HG02678 (cell line): Measurements from ENCODE around the gene SLC22A1.
"Not testable (repeated sequence)": the region's sequence is repeated elsewhere in the genome, so short reads cannot be mapped to it uniquely, and the experiment has no call there.

Experiments used
- ATAC-seq: cut with Tn5 transposase; IDR thresholded peaks from one replicate; pipeline ENCODE4 v1.9.1; 2021; ENCODE audit warnings: mild to moderate bottlenecking, moderate library complexity; ENCODE audit not compliant: unreplicated experiment

Gene SLC22A1

DNA sequence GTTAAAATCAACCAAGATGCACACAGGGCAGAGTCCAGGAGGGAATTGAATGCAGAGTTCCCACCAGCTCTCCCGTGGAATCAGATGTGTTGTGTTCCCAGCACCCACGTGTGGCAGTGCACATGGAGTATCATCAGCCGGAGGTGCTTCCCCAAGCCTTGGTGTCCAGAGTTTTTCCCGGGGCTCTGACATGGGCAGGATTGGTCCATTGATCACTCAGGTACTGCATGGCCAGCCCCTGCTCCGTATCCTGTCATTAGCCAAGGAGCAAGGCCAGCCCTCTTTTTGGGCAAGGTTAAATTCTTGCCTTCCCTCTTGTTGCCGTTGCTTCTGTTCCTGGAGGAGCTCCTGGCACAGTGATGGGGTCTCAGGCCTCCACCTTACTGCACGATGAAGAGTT is 28.6 kb upstream of the SLC22A1 start:
- no peak for ATAC-seq

GRCh38 chr6:160093946-160094345 is 27.7 kb upstream of the SLC22A1 start:
- ATAC-seq, result no peak

- ATAC-seq, result no peak
Measured at GRCh38 chr6:160095146-160095845, 26.3 kb upstream of the SLC22A1 start.

DNA sequence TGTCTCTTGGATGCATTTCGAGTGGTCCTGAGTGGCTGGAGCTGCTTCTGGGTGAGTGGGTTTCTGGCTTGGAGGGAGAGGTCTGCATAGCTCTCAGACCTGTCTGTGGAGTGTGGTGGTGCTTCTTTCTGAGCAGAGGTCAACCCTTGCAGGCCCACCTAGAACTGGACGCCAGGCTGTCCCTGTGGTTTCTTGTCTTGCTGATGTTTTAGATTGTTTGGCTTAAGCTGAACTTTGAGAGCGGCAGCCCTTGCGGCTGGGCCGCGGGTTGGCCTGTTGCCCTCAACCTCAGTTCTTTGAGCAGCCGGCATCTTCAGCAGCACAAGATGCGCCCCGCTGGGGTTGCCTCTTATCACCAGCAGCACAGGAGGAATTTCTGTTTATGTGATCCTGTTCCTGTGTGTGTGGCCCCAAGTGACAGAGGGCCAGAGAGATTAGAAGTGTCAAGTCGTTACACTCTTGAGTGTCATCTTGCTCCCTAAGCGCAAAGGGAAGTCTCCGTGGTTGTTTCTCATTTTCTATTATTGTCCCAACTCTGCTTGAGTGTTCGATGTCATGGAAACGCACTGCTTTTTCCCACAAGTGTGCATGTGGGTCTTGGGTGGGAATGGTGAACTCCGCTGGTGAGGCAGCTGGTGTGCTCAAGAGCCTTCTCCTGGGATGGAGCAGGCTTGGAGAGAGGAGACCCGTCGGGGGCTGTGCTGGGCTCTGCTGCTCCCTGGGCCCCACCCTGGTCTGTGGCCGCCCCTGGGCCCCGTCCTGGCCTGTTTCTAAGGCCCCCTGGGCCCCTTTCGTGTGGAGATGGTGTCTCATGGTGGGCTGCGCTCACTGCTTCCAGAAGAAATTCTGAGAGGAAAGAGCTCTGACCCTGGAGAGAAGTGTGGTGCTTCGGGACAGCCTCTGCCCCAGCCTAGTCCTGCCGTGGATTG is 20.1 kb upstream of the SLC22A1 start:
- ATAC-seq, result no peak

GRCh38 chr6:160102399-160102798 is 19.2 kb upstream of the SLC22A1 start:
- ATAC-seq, result no peak

DNA sequence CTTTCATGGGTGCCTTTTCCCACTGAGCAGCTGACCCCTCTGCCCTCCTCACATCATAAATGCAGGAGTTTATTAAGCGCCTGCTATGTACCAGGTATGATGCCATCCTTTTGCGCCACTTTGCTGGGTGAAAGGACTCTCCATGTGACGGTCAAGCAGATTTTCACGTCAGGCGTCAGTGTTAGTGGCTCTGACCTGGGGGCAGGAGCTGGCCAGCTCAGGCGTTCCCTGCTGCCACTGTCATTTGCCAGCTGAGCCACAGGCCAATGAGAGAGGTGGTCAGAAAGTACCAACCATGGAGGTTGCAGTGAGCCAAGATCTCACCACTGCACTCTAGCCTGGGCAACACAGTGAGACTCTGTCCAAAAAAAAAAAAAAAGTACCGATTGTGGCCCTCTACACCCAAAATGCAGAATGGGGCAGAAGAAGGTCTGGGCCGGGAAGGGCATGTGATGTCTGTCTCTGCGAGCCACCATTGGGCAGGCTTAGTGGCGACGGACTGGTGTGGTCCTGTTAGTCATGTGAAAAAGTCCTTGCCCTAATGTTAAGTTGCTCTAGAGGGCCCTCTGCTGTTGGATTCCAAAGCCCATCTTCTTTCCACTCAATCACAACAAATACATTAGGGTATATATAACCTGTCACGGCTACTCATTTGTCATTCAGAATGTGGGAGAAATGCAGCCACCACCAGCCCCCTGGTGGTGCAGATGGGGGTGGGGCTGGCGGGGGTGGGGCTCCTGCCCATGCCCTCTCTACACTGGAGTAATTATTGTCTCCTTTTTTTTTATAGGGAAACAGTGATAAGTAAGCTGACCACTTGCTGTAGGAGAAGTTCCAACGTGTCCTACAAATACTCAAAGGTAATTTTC is 18.4 kb upstream of the SLC22A1 start:
- ATAC-seq, result no peak

- ATAC-seq, result no peak
Measured at GRCh38 chr6:160103825-160104100, 17.9 kb upstream of the SLC22A1 start.

DNA sequence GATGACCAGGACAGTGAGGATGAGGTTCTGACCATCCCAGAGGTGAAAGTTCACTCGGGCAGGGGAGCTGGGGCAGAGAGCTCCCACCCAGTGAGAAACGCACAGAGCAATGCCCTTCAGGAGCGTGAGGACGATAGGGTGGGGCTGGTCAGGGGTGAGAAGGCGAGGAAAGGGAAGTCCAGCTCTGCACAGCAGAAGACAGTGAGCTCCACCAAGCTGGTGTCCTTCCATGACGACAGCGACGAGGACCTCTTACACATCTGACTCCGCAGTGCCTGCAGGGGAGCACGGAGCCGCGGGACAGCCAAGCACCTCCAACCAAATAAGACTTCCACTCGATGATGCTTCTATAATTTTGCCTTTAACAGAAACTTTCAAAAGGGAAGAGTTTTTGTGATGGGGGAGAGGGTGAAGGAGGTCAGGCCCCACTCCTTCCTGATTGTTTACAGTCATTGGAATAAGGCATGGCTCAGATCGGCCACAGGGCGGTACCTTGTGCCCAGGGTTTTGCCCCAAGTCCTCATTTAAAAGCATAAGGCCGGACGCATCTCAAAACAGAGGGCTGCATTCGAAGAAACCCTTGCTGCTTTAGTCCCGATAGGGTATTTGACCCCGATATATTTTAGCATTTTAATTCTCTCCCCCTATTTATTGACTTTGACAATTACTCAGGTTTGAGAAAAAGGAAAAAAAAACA is 16.6 kb upstream of the SLC22A1 start:
- no peak for ATAC-seq

DNA sequence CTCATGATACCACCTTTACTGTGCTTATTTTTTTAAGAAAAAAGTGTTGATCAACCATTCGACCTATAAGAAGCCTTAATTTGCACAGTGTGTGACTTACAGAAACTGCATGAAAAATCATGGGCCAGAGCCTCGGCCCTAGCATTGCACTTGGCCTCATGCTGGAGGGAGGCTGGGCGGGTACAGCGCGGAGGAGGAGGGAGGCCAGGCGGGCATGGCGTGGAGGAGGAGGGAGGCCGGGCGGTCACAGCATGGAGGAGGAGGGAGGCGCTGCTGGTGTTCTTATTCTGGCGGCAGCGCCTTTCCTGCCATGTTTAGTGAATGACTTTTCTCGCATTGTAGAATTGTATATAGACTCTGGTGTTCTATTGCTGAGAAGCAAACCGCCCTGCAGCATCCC is 15.6 kb upstream of the SLC22A1 start:
- ATAC-seq, result no peak

GRCh38 chr6:160106701-160107100 is 14.9 kb upstream of the SLC22A1 start:
- no peak for ATAC-seq

GRCh38 chr6:160108077-160108476 is 13.5 kb upstream of the SLC22A1 start:
- ATAC-seq, result no peak

DNA sequence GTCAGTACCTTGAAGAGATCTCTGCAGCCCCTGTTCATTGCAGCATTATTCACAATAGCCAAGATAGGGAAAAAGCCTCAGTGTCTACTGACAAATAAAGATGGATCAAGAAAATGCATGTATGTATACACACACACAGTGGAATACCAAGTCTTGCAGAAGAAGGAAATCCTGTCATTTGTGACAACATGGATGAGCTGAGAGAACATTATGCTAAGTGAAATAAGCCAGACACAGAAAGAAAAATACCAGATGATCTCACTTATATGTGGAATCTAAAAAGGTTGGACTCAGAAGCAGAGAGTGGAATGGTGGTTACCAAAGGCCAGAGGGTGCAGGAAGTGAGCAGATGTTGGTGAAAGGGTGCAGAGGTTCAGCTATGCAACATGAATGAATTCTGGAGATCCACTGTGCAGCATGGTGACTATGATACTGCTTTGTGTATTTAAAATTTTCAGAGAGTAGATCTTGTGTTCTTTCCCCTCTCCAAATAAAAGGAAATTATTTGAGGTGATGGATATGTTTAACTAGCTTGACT is 11.0 kb upstream of the SLC22A1 start:
- ATAC-seq, result no peak

DNA sequence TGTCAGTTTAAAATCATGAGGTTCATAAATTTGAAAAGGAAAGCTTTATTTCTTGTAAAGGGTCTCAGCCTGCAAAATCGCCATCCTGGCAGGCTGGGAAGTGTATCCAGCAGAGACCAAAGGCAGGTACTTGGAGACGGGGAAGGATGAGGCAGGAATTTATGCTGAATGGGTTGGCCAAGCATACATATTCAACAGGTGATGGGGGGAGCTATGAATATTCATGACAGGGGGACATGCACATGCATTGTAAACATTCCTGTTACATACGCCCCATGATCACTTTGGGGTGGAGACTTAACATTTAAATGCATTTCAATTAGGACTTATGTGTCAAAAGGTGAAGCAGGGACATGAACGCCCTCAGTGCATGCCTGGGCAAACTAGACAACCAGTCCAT is 9.8 kb upstream of the SLC22A1 start:
- no peak for ATAC-seq

GRCh38 chr6:160112628-160113299 is 8.9 kb upstream of the SLC22A1 start:
- no peak for ATAC-seq

DNA sequence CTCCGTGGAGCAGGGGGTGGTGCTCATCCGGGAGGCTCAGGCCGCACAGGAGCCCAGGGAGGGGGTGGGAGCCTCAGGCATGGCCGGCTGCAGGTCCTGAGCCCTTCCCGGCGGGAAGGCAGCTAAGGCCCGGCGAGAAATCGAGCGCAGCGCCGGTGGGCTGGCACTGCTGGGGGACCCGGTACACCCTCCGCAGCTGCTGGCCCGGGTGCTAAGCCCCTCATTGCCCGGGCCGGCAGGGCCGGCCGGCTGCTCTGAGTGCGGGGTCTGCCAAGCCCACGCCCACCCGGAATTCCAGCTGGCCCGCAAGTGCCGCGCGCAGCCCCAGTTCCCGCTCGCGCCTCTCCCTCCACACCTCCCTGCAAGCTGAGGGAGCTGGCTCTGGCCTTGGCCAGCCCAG is 7.1 kb upstream of the SLC22A1 start:
- not testable (repeated sequence) for ATAC-seq

DNA sequence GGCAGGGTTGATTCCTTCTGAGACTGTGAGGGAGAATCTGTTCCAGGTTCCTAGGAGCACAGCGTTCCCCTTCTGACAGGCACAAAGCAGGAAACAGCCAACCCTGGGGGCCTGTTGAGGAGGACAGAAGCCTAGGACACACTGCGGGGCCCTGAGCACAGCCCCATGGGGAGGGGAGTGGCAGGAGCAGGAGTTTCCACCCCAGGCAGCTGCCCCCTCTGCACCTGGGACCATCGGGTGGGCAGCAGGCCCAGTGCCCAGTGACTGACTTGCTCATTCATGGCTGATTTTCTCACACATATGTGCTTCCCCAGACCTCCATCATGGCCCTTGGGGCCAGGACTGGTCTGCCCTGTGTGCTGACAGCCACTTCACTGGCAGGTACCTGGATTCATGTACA is 6.2 kb upstream of the SLC22A1 start:
- no peak for ATAC-seq

- no peak for ATAC-seq
Measured at GRCh38 chr6:160116411-160116810, 5.2 kb upstream of the SLC22A1 start.

GRCh38 chr6:160117137-160117536 is 4.5 kb upstream of the SLC22A1 start:
- ATAC-seq, result no peak

- ATAC-seq, result no peak
Measured at GRCh38 chr6:160118620-160119229, 2.9 kb upstream of the SLC22A1 start.

DNA sequence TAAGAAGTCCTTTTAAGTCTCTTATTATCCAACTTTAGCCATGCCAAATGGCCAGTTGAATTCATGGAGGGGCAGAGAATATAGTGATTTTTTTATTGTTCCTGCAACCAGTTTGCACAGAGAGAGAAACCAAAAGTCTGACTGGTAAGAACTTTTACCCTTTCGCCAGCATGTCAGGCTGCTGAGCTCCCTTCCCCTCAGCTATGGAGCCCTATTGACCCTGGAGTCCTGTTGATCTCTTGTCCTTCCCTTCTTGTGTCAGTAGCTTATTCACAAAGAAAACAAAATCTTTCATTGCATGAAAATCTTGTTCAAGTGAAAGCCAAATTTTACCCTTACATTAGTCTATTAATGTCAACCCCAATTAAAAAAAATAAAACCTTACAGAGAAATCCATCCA is 1.5 kb upstream of the SLC22A1 start:
- ATAC-seq, result no peak
